IPS DF 4.7 (cell line): Measurements from ENCODE around the gene BET1.

Source experiments
- DNase-seq: peaks from one replicate; pipeline ENCODE4 v3.0.0-alpha.2; 2013; ENCODE audit warnings: low spot score; ENCODE audit errors: extremely low read depth

Gene BET1

GRCh38 chr7:93958651-93959050 lies 45.5 kb downstream of the BET1 start:
- no peak for DNase-seq

GRCh38 chr7:93958216-93958615 lies 45.9 kb downstream of the BET1 start:
- no peak for DNase-seq

GRCh38 chr7:93957767-93958166 lies 46.4 kb downstream of the BET1 start:
- DNase-seq, result no peak

- DNase-seq, result no peak
These were observed 48.9 kb downstream of the BET1 start for GRCh38 chr7:93955304-93955703.

GRCh38 chr7:93949423-93949822 lies 54.7 kb downstream of the BET1 start:
- no peak for DNase-seq

GRCh38 chr7:93948873-93949272 lies 55.3 kb downstream of the BET1 start:
- no peak for DNase-seq

- DNase-seq, result no peak
These were observed 56.0 kb downstream of the BET1 start for GRCh38 chr7:93948106-93948505.

GRCh38 chr7:93945756-93946535 lies 58.2 kb downstream of the BET1 start:
- DNase-seq, result no peak

- no peak for DNase-seq
These were observed 59.1 kb downstream of the BET1 start for GRCh38 chr7:93945083-93945482.

GRCh38 chr7:93944673-93945072 lies 59.5 kb downstream of the BET1 start:
- no peak for DNase-seq

GRCh38 chr7:93943816-93944540 lies 60.2 kb downstream of the BET1 start:
- DNase-seq, result no peak
